GM13977 (cell line): Measurements from ENCODE around the gene KCNIP1.
A peak's percentile ranks its signal among the peaks of the same experiment; 100 is the strongest.

Source experiments
- DNase-seq: peaks from one replicate; pipeline ENCODE4 v3.0.0; 2012; ENCODE audit warnings: low spot score
- in situ Hi-C: fragments of 300-500 bp; cut with MboI; formaldehyde crosslinking; loops from one replicate; pipeline ENCODE4 v1.12.0; 2022; ENCODE audit warnings: low sequenced_read_pairs, low pct_unique_long_range_greater_than_20kb, mixed read lengths, inconsistent platforms; ENCODE audit not compliant: unreplicated experiment
- TF ChIP-seq, protein P1 (sequence below): IDR thresholded peaks from 2 replicates; pipeline ENCODE4 v1.5.1; 2012; ENCODE audit warnings: mild to moderate bottlenecking, control low read depth; ENCODE audit not compliant: insufficient read depth; ENCODE audit errors: extremely low read depth, missing control alignments

KCNIP1 gene

DNA sequence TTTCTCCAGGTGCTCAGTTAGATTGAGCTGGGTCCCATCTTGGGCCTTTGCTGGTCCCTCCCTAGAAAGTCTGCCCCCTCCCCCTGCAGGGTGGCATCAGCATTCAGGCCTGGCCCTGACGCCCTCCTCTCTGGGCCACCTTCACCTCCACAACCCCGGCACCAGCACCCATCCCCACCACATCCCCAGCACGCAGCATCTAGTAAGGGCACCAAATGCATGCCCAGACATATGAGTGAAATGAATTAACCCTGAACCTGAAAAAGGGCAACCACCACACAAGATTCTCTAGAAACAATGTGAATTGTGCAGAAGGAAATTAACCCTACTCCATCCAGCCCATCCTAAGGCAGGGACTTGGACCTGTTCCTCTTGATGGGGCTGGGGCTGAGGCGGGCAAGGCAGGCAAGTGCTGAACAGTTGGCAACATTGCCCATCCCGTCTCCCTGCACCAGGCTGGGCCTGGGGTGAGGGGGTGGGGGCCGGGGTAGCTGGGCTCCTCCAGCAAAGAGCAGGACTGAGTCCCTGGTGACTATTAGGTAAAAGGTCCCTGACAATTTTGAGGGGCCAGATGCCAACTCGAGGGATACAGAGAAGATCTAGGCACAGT lies 125.9 kb downstream of the KCNIP1 start:
- in situ Hi-C loops: loop anchor here (10.0 kb wide), 1 partner anchor 185 kb away; no protein-coding TSS in a partner anchor
- TF ChIP-seq, protein P1, sequence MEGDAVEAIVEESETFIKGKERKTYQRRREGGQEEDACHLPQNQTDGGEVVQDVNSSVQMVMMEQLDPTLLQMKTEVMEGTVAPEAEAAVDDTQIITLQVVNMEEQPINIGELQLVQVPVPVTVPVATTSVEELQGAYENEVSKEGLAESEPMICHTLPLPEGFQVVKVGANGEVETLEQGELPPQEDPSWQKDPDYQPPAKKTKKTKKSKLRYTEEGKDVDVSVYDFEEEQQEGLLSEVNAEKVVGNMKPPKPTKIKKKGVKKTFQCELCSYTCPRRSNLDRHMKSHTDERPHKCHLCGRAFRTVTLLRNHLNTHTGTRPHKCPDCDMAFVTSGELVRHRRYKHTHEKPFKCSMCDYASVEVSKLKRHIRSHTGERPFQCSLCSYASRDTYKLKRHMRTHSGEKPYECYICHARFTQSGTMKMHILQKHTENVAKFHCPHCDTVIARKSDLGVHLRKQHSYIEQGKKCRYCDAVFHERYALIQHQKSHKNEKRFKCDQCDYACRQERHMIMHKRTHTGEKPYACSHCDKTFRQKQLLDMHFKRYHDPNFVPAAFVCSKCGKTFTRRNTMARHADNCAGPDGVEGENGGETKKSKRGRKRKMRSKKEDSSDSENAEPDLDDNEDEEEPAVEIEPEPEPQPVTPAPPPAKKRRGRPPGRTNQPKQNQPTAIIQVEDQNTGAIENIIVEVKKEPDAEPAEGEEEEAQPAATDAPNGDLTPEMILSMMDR: no peak
- DNase-seq: no peak

DNA sequence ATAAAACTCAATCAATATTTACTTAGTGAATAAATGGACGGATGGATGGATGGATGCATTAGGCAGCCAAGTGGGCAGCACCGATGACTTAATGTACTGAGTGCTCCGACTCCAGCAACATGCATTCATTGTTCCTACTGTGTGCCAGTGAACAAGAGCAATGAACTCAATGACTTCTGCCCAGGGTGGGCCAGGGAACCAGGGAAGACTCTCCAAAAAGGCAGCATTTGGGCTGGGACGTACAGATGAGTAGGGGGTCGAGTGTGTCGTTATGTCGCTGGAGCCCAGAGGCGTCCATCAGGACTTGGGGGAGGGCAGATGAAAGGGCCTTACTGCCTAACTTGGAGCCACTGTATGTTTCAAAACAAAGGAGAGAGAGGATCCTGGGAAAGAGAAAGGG lies 126.4 kb downstream of the KCNIP1 start:
- TF ChIP-seq, protein P1: no peak
- in situ Hi-C loops: no loop called here
- no peak for DNase-seq

DNA sequence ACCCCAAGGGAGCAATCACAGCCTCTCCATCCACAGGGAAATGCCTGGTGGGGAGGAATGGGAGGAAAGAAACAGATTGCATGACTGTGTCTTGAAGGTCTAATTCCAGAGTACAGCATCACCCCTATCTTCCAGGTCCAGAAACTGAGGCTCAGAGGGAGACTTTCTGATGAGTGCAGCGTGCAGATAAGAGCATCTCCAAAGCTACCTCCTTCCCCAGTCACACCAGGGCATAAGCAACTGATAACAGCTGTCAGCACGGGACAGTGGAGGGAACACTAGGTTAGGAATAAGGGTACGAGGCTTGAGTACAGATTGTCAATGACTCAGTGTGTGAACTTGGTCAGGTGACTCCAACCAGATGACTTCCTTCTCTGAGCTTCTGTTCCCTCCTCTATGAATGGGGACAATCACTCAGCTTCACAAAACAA lies 126.9 kb downstream of the KCNIP1 start:
- in situ Hi-C loops: no loop called here
- DNase-seq: no peak
- TF ChIP-seq, protein P1: no peak

DNA sequence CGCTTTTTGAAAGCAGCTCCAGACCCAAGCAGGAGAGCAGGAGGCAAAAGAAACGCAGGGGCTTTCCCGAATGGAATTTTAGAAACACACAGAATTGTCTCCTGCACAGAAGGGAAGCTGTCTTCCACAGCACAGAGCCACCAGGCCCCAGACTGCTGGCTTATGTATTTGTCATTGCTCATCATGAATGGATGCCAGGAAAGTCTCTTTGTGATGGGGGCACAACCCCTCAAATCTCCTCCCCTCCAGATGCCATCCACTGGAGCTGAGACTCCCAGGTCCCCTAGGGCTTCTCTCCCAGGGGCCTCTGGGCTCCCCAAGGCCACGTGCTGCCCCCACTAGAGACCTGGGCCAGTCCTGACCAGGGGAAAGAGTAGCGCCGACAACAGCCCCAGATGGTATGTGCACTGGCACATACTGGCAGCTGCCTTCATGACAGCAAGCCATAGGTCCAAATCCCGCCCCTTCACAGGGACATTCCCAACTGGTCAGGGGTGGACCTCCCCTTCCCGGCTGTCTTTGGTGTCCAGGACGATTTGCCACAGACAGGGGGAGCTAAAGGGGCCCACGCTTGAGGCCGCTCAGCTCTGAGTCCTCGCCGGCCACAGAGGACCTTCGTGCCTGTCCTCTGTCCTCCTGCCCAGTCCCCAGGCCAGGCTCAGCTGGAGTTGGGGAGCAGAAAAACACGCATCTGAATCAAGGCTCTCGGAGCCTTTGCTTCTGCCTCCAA lies 127.8 kb downstream of the KCNIP1 start:
- TF ChIP-seq, protein P1: no peak
- in situ Hi-C loops: no loop called here
- no peak for DNase-seq

DNA sequence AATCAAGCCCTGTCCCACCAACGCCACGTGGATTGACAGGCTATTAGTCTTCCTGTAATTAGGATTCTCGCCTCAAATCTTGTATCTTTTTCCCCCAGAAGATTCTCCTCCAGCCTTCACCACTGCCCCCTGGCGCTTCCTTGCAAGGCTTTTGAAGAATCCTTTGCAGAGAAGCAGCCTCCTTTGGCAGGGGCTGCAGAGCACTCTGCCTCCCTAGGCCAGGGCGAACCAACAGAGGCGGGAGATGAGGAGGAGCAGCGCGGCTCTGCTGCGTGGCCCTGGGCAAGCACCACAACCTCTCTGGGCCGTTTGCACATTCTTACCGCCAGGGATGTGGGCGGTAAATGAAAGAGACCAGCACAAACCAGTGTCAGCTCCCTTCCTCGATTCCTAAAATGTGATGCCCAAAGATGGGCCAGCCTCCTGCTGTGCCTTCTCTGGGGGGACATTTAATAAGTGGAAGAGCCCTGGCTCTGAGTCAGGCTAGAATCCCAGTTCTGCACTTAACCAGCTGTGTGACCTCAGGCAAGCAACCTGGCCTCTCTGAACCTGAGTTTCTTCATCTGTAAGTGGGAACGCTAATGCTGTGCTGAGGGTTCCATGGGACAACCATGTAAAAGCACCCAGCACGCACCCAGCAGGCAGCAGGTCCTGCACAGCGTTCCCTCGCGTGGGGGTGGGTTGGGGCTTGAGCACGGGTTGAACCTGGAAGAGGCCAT lies 128.6 kb downstream of the KCNIP1 start:
- TF ChIP-seq, protein P1: no peak
- no peak for DNase-seq
- in situ Hi-C loops: no loop called here

DNA sequence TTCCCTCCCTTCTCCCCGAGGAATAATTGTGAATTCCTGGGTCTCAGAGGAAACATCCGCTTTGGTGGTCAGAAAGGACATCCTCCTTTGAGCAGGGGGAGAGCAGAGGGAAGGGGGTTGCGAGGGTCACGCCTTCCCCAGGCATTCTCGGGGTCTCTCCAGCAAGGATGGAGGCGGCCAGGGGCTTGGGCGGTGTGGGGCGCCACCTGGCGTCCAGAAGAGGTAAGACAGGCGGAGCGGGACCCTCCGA lies 129.1 kb downstream of the KCNIP1 start:
- in situ Hi-C loops: no loop called here
- TF ChIP-seq, protein P1: peak; percentile 94
- DNase-seq: peak; percentile 86
